Measurements from ENCODE around the gene GOLM1. TPM values are rescaled to one million over a fixed set of nuclear protein-coding genes. Genes with fewer than 3 reads are reported as not detected.

GOLM1 gene
- total RNA-seq, 1 experiment from 2014 or later: 73.4 TPM

DNA sequence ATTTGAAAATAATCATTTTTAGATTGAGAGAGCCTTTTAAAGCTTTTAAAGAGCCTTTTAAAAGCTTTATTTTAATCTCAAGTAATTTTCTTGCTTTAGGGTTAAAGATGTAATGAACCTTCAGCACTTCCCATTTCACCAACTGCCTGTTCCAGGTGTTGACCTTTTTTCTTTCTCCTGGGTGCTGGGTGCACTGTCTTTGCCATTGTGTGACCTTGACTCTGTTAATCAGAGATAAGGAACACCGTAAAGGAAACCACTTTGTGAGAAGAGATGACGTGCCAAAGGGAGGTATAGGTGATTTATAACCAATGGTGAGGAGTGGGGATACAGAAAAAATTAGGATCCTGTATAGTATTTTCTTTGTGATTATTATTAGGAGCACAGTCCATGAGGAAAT lies 90.2 kb downstream of the GOLM1 start:
- ChIA-PET CTCF (no interaction called here), POLR2A (no interaction called here)
- ATAC-seq (no peak), DNase-seq (ENCODE audit: low read depth, low spot score) (no peak)
- Histone ChIP-seq H3K4me1 (ENCODE audit: control insufficient read depth, insufficient read depth, low read length) (no peaks in the 10 kb centered on the region), H3K36me3 (ENCODE audit: control insufficient read depth, insufficient read depth, low read length) (peaks cover 11% of the 10 kb centered on the region; the same call in 1 of the 2 replicates), H3K4me3 (ENCODE audit: low read depth in 2 of 2, low read length in 2 of 2) (no peak overlapping the region), H3K27me3 (ENCODE audit: control insufficient read depth, insufficient read depth, low read length) (no peaks in the 10 kb centered on the region), H3K9me3 (ENCODE audit: control insufficient read depth, insufficient read depth, low read depth, low read length) (no peaks in the 10 kb centered on the region), H3K27ac (ENCODE audit: low read length) (no peak overlapping the region)
- TF ChIP-seq, protein P1, sequence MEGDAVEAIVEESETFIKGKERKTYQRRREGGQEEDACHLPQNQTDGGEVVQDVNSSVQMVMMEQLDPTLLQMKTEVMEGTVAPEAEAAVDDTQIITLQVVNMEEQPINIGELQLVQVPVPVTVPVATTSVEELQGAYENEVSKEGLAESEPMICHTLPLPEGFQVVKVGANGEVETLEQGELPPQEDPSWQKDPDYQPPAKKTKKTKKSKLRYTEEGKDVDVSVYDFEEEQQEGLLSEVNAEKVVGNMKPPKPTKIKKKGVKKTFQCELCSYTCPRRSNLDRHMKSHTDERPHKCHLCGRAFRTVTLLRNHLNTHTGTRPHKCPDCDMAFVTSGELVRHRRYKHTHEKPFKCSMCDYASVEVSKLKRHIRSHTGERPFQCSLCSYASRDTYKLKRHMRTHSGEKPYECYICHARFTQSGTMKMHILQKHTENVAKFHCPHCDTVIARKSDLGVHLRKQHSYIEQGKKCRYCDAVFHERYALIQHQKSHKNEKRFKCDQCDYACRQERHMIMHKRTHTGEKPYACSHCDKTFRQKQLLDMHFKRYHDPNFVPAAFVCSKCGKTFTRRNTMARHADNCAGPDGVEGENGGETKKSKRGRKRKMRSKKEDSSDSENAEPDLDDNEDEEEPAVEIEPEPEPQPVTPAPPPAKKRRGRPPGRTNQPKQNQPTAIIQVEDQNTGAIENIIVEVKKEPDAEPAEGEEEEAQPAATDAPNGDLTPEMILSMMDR (IDR thresholded peaks at IDR 0.05): no peak
- TF ChIP-seq, protein P2, sequence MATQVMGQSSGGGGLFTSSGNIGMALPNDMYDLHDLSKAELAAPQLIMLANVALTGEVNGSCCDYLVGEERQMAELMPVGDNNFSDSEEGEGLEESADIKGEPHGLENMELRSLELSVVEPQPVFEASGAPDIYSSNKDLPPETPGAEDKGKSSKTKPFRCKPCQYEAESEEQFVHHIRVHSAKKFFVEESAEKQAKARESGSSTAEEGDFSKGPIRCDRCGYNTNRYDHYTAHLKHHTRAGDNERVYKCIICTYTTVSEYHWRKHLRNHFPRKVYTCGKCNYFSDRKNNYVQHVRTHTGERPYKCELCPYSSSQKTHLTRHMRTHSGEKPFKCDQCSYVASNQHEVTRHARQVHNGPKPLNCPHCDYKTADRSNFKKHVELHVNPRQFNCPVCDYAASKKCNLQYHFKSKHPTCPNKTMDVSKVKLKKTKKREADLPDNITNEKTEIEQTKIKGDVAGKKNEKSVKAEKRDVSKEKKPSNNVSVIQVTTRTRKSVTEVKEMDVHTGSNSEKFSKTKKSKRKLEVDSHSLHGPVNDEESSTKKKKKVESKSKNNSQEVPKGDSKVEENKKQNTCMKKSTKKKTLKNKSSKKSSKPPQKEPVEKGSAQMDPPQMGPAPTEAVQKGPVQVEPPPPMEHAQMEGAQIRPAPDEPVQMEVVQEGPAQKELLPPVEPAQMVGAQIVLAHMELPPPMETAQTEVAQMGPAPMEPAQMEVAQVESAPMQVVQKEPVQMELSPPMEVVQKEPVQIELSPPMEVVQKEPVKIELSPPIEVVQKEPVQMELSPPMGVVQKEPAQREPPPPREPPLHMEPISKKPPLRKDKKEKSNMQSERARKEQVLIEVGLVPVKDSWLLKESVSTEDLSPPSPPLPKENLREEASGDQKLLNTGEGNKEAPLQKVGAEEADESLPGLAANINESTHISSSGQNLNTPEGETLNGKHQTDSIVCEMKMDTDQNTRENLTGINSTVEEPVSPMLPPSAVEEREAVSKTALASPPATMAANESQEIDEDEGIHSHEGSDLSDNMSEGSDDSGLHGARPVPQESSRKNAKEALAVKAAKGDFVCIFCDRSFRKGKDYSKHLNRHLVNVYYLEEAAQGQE (IDR thresholded peaks at IDR 0.05; ENCODE audit: insufficient read depth in 1 of 2, low read depth in 2 of 2, low read length in 1 of 2): no peak
- TF ChIP-seq POLR2AphosphoS5 (IDR thresholded peaks at IDR 0.05; ENCODE audit: low read depth, low read length) (no peak), TCF7L2 (IDR thresholded peaks at IDR 0.05; ENCODE audit: low read depth, low read length) (no peak), SIN3A (IDR thresholded peaks at IDR 0.05; ENCODE audit: borderline replicate concordance, insufficient read depth, low read depth, low read length) (no peak)
- in situ Hi-C loops (cut with HindIII; ENCODE audit: low pct_unique_long_range_greater_than_20kb, low sequenced_read_pairs): no loop called here
- intact Hi-C loops (cut with micrococcal nuclease; ENCODE audit: unreplicated experiment): no loop called here
- no TSS peak for BruUV-seq (replicated peaks)

DNA sequence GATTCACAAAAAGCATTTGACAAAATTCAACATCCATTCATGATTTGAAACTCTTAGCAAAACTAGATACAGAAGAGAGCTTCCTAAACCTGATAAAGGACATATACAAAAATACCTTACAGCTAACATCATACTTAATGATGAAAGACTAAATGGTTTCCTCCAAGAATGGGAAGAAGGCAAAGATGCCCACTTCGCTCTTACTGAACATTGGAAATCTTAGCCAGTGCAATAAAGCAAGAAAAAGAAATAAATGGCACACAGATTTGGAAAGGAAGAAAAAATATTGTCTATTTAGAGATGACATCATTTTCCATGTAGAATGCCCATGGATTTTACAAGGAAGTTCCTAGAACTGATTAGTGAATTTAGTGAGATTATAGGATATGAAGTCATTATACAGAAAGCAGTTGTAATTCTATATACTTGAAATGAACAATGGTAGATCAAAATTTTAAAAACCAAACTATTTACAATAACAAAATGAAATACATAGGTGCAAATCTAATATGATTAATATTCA lies 94.0 kb downstream of the GOLM1 start:
- Histone ChIP-seq H3K36me3 (ENCODE audit: control insufficient read depth, insufficient read depth, low read length) (peaks cover 14% of the 10 kb centered on the region; the same call in 1 of the 2 replicates), H3K27ac (ENCODE audit: low read length) (no peak overlapping the region), H3K9me3 (ENCODE audit: control insufficient read depth, insufficient read depth, low read depth, low read length) (no peaks in the 10 kb centered on the region), H3K27me3 (ENCODE audit: control insufficient read depth, insufficient read depth, low read length) (no peaks in the 10 kb centered on the region), H3K4me1 (ENCODE audit: control insufficient read depth, insufficient read depth, low read length) (no peaks in the 10 kb centered on the region), H3K4me3 (ENCODE audit: low read depth in 2 of 2, low read length in 2 of 2) (no peak overlapping the region)
- in situ Hi-C loops (cut with HindIII; ENCODE audit: low pct_unique_long_range_greater_than_20kb, low sequenced_read_pairs) (no loop called here), intact Hi-C loops (cut with micrococcal nuclease; ENCODE audit: unreplicated experiment) (no loop called here)
- no TSS peak for BruUV-seq (replicated peaks)
- CTCF ChIA-PET: no interaction called here
- POLR2A ChIA-PET: no interaction called here
- no peak for ATAC-seq
- DNase-seq (ENCODE audit: low read depth, low spot score): no peak
- TF ChIP-seq POLR2AphosphoS5 (IDR thresholded peaks at IDR 0.05; ENCODE audit: low read depth, low read length) (no peak), SIN3A (IDR thresholded peaks at IDR 0.05; ENCODE audit: borderline replicate concordance, insufficient read depth, low read depth, low read length) (no peak), TCF7L2 (IDR thresholded peaks at IDR 0.05; ENCODE audit: low read depth, low read length) (no peak)
- TF ChIP-seq, protein P1 (IDR thresholded peaks at IDR 0.05): no peak
- TF ChIP-seq, protein P2 (IDR thresholded peaks at IDR 0.05; ENCODE audit: insufficient read depth in 1 of 2, low read depth in 2 of 2, low read length in 1 of 2): no peak
